Retinal pigment epithelial cell (primary cell): Measurements from ENCODE around the gene CGREF1.

Experiments
- DNase-seq: peaks from one replicate; pipeline ENCODE4 v3.0.0-alpha.2; 2010; ENCODE audit warnings: low read depth
- H3K4me3 ChIP-seq: 2 replicates; pipeline ENCODE4 v1.5.1; 2011; ENCODE audit warnings: mild to moderate bottlenecking, low read length, control low read depth, moderate library complexity
- TF ChIP-seq, protein P1 (sequence below): conservative IDR thresholded peaks from 2 replicates; pipeline ENCODE4 v1.5.1; 2011; ENCODE audit warnings: low read depth, low read length, control low read depth, inconsistent platforms

CGREF1 gene

DNA sequence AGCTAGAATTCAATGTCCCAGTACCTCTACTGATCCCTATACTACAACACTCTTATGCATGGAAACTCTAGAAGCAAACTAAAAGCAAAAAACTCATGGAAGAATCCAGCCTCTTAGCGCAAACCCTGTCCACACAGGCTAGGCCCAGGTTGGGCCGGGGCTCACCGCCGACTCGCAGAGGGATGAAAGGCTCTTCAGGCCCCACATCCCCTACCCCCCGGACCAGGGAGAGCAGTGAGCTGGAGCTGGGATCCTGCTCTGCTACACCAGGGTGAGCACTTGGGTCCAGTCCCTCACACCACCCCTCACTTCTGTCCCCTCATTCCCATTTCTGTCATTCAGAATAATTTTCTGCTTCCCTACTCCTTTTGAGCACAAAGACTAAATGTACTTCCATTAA is 49.5 kb downstream of the CGREF1 start:
- no peak overlapping the region for H3K4me3 ChIP-seq
- TF ChIP-seq, protein P1, sequence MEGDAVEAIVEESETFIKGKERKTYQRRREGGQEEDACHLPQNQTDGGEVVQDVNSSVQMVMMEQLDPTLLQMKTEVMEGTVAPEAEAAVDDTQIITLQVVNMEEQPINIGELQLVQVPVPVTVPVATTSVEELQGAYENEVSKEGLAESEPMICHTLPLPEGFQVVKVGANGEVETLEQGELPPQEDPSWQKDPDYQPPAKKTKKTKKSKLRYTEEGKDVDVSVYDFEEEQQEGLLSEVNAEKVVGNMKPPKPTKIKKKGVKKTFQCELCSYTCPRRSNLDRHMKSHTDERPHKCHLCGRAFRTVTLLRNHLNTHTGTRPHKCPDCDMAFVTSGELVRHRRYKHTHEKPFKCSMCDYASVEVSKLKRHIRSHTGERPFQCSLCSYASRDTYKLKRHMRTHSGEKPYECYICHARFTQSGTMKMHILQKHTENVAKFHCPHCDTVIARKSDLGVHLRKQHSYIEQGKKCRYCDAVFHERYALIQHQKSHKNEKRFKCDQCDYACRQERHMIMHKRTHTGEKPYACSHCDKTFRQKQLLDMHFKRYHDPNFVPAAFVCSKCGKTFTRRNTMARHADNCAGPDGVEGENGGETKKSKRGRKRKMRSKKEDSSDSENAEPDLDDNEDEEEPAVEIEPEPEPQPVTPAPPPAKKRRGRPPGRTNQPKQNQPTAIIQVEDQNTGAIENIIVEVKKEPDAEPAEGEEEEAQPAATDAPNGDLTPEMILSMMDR: no peak
- DNase-seq: no peak

DNA sequence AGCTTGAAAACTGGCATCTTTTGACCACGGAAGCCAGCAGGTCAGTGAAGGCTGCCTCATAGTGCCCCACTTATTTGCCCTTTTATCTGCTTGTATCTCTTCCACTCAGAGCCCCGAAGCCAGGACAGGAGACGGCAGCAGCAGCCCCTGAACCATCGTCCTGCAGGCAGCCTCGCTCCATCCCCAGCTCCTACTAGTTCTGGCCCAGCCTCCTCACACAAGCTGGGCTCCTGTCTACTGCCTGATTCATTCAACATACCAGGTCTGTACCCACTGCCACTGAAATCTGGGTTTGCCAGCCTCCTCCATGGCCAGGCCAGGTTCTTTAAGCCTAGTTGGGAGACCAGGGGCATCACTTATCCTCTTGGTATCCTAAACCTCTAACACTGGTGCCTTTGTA is 51.5 kb downstream of the CGREF1 start:
- TF ChIP-seq, protein P1: no peak
- no peak for DNase-seq
- no peak overlapping the region for H3K4me3 ChIP-seq

DNA sequence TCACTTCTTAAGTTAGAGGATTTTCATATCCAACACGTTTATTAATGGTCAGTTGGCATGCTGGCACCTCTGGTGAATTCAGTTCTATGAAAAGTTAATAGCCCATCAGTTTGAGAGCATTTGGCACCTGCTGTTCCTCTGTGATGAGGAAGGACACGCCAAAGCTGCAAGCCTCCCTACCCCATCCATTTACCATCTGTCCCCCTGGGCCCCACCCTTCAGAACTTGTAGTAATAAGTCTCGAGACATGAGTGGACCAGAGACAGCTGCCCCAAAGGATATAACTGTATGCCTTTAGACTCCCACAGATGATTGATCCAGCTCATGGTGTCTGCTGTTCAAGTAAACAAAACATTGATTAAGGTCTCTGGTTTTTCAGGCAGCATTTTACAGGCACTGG is 53.8 kb downstream of the CGREF1 start:
- DNase-seq: no peak
- no peak overlapping the region for H3K4me3 ChIP-seq

DNA sequence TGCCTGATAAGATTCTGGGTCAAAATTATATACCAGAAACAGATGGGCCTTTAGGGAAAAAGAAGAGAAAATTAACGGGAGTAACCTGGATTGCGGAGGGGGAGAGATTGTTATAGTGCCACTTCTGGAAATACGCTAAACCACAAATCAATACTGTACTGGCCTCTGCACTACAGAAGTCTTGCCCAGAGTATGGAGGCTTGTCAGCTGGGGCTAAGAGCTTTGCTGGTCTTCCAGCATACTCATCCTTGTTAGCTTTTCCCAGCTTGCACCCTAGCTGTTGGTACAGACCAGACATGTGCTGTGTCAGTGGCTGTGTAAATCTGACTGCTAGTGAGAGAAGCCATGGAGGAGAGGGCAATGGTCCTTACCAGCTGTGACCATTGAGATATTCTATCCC is 58.6 kb downstream of the CGREF1 start:
- TF ChIP-seq, protein P1: no peak
- no peak overlapping the region for H3K4me3 ChIP-seq
- DNase-seq: no peak

More for the DNA sequence above, 53.8 kb downstream of the CGREF1 start:
- TF ChIP-seq, protein P1: no peak

DNA sequence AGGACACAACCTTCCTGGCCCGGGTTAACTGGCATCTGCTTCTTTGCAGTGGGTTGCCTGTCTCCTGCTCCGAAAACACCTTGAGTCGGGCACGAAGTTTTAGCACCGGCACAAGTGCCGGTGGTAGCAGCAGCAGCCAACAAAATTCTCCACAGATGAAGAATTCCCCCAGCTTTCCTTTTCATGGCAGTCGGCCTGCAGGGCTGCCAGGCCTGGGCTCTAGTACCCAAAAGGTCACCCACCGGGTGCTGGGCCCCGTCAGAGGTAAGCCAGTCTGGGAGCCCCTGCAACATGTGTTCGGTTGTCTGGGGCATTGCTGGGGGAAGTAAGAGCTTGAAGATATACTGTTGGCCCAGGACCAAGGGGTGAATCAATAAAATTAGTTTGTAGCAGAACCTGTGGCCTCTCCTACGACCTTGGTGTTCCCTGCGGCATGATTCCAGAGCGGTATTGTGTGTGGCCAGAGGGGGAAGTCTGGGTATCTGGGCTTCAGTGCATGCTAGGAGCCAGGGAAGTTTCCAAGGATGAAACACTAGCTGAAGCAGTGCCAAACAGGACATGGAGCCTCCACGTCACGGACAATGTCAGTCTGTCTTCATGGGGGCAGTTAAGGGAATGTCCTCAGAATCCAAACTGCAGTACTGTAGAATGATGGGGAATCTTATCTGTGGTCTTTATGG is 59.6 kb downstream of the CGREF1 start:
- no peak overlapping the region for H3K4me3 ChIP-seq
- TF ChIP-seq, protein P1: no peak
- DNase-seq: no peak

DNA sequence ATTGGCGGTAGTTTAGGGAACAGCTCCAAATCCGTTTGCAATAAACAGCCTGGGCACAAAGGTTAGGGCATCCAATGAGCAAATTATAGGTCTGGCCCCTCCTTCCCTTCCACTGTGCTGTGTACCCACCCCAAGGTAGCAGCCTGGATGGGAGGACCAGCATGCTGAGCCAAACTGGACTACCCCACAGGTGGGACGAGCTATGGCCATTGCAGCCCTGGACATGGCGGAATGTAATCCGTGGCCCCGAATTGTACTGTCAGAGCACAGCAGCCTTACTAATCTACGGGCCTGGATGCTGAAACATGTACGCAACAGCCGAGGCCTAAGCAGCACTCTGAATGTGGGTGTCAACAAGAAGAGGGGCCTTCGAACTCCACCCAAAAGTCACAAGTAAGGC is 60.7 kb downstream of the CGREF1 start:
- DNase-seq: no peak
- TF ChIP-seq, protein P1: no peak
- no peak overlapping the region for H3K4me3 ChIP-seq

DNA sequence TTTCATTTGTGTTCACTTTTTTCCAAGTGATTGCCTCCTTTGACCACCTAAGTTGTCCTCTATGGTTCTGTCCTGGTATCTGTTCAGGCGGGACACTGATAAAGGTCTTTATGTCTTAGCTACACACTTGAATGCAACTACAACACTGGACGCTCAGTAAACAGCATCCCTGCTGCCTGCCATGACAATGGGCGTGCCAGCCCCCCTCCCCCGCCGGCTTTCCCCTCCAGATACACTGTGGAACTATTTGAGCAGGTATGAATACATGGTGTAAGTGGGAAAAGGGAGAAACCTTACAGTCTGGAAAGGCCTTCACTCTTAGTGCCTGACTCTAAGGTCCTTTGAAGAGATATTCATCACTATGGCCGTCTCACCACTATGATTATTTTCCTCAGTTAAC is 61.7 kb downstream of the CGREF1 start:
- no peak for DNase-seq
- TF ChIP-seq, protein P1: no peak
- no peak overlapping the region for H3K4me3 ChIP-seq
